ENCODE measurements around the gene PARD3.

PARD3 gene

GRCh38 chr10:34826221-34826620 is 11.1 kb upstream of the PARD3 start:
- Histone ChIP-seq H3K4me3 (ENCODE audit: severe bottlenecking) (no peak overlapping the region), H3K36me3 (ENCODE audit: low read depth) (no peaks in the 10 kb centered on the region), H3K4me1 (ENCODE audit: insufficient read depth, poor library complexity, severe bottlenecking) (no peaks in the 10 kb centered on the region), H3K27ac (ENCODE audit: poor library complexity, severe bottlenecking) (no peak overlapping the region), H3K9me3 (ENCODE audit: severe bottlenecking) (no peaks in the 10 kb centered on the region), H3K27me3 (ENCODE audit: insufficient read depth, poor library complexity, severe bottlenecking) (no peaks in the 10 kb centered on the region)
- DNase-seq (ENCODE audit: low spot score), result no peak
- no peak for TF ChIP-seq CTCF (IDR thresholded peaks at IDR 0.05; ENCODE audit: poor library complexity, severe bottlenecking)
- ATAC-seq (ENCODE audit: low read depth), result no peak

- Histone ChIP-seq H3K27me3 (ENCODE audit: insufficient read depth, poor library complexity, severe bottlenecking) (no peaks in the 10 kb centered on the region), H3K36me3 (ENCODE audit: low read depth) (no peaks in the 10 kb centered on the region), H3K9me3 (ENCODE audit: severe bottlenecking) (no peaks in the 10 kb centered on the region), H3K27ac (ENCODE audit: poor library complexity, severe bottlenecking) (no peak overlapping the region), H3K4me3 (ENCODE audit: severe bottlenecking) (no peak overlapping the region), H3K4me1 (ENCODE audit: insufficient read depth, poor library complexity, severe bottlenecking) (no peaks in the 10 kb centered on the region)
- TF ChIP-seq CTCF (IDR thresholded peaks at IDR 0.05; ENCODE audit: poor library complexity, severe bottlenecking), result no peak
- ATAC-seq (ENCODE audit: low read depth) (no peak), DNase-seq (ENCODE audit: low spot score) (no peak)
Observed at GRCh38 chr10:34825414-34825813, 10.3 kb upstream of the PARD3 start.

GRCh38 chr10:34824870-34825269 is 9.8 kb upstream of the PARD3 start:
- no peak for DNase-seq (ENCODE audit: low spot score)
- H3K27ac ChIP-seq (ENCODE audit: poor library complexity, severe bottlenecking), result no peak overlapping the region
- TF ChIP-seq CTCF (IDR thresholded peaks at IDR 0.05; ENCODE audit: poor library complexity, severe bottlenecking), result peak; percentile 22

GRCh38 chr10:34821587-34822585 is 6.8 kb upstream of the PARD3 start:
- ATAC-seq (ENCODE audit: low read depth) (peak; percentile 89), DNase-seq (ENCODE audit: low spot score) (peak; percentile 66)
- no peak for TF ChIP-seq CTCF (IDR thresholded peaks at IDR 0.05; ENCODE audit: poor library complexity, severe bottlenecking)
- Histone ChIP-seq H3K4me1 (ENCODE audit: insufficient read depth, poor library complexity, severe bottlenecking) (no peaks in the 10 kb centered on the region), H3K9me3 (ENCODE audit: severe bottlenecking) (no peaks in the 10 kb centered on the region), H3K27ac (ENCODE audit: poor library complexity, severe bottlenecking) (no peak overlapping the region), H3K36me3 (ENCODE audit: low read depth) (no peaks in the 10 kb centered on the region), H3K27me3 (ENCODE audit: insufficient read depth, poor library complexity, severe bottlenecking) (no peaks in the 10 kb centered on the region), H3K4me3 (ENCODE audit: severe bottlenecking) (no peak overlapping the region)

More at GRCh38 chr10:34824870-34825269, 9.8 kb upstream of the PARD3 start:
- no peaks in the 10 kb centered on the region for H3K36me3 ChIP-seq (ENCODE audit: low read depth)
- no peaks in the 10 kb centered on the region for H3K27me3 ChIP-seq (ENCODE audit: insufficient read depth, poor library complexity, severe bottlenecking)
- no peaks in the 10 kb centered on the region for H3K4me1 ChIP-seq (ENCODE audit: insufficient read depth, poor library complexity, severe bottlenecking)
- H3K9me3 ChIP-seq (ENCODE audit: severe bottlenecking), result no peaks in the 10 kb centered on the region
- ATAC-seq (ENCODE audit: low read depth), result peak; percentile 70
- H3K4me3 ChIP-seq (ENCODE audit: severe bottlenecking), result no peak overlapping the region

- DNase-seq (ENCODE audit: low spot score) (no peak), ATAC-seq (ENCODE audit: low read depth) (no peak)
- Histone ChIP-seq H3K36me3 (ENCODE audit: low read depth) (no peaks in the 10 kb centered on the region), H3K27ac (ENCODE audit: poor library complexity, severe bottlenecking) (no peak overlapping the region), H3K9me3 (ENCODE audit: severe bottlenecking) (no peaks in the 10 kb centered on the region), H3K4me1 (ENCODE audit: insufficient read depth, poor library complexity, severe bottlenecking) (peaks cover 7% of the 10 kb centered on the region), H3K27me3 (ENCODE audit: insufficient read depth, poor library complexity, severe bottlenecking) (no peaks in the 10 kb centered on the region), H3K4me3 (ENCODE audit: severe bottlenecking) (no peak overlapping the region)
- no peak for TF ChIP-seq CTCF (IDR thresholded peaks at IDR 0.05; ENCODE audit: poor library complexity, severe bottlenecking)
Observed at GRCh38 chr10:34817586-34817985, 2.5 kb upstream of the PARD3 start.
